H1 (cell line): ENCODE measurements around the gene ZBTB34. TPM values are rescaled to one million over a fixed set of nuclear protein-coding genes. Genes with fewer than 3 reads are reported as not detected.

ENCODE experiments used
- CTCF ChIA-PET: fragments of 300-600 bp; sonication (Branson Sonifier 250); formaldehyde crosslinking; loops from one replicate; lab custom pipeline; 2021; ENCODE audit not compliant: partially characterized antibody; lab: Charles Lee
- POLR2A ChIA-PET: fragments of 300-600 bp; sonication (Branson Sonifier 250); formaldehyde crosslinking; loops from one replicate; lab custom pipeline; 2021; ENCODE audit warnings: inconsistent platforms; ENCODE audit not compliant: partially characterized antibody; lab: Charles Lee
- DNase-seq, 2 experiments: peaks; one replicate each; pipeline versions ENCODE4 v3.0.0 to v3.0.0-alpha.2; 2010 to 2022; ENCODE audit warnings: low spot score in 2 of 2, low read depth in 1 of 2, mixed read lengths in 1 of 2
- FAIRE-seq: peaks from 2 replicates; lab custom pipeline; 2011; peaks lifted over from hg19 to GRCh38; lab: Jason Lieb, UNC
- H2AFZ ChIP-seq: 2 replicates; pipeline ENCODE4 v1.8.1; 2012; ENCODE audit warnings: low read length, inconsistent platforms
- H2AK5ac ChIP-seq: 2 replicates; pipeline ENCODE4 v1.6.1; 2013; ENCODE audit warnings: low read depth, low read length
- H2BK120ac ChIP-seq: replicated peaks from 2 replicates; pipeline ENCODE3; 2013; ENCODE audit warnings: low read depth, low read length, inconsistent platforms
- H2BK12ac ChIP-seq: 2 replicates; pipeline ENCODE4 v1.6.1; 2013; ENCODE audit warnings: low read depth, low read length
- H2BK15ac ChIP-seq: 2 replicates; pipeline ENCODE4 v1.6.1; 2013; ENCODE audit warnings: low read length
- H2BK20ac ChIP-seq: 2 replicates; pipeline ENCODE4 v1.6.1; 2013; ENCODE audit warnings: low read length
- H2BK5ac ChIP-seq: 2 replicates; pipeline ENCODE4 v1.6.1; 2013; ENCODE audit warnings: low read depth, low read length
- H3K14ac ChIP-seq: 2 replicates; pipeline ENCODE4 v1.6.1; 2013; ENCODE audit warnings: inconsistent platforms; ENCODE audit not compliant: insufficient read length
- H3K18ac ChIP-seq: 2 replicates; pipeline ENCODE4 v1.6.1; 2013; ENCODE audit warnings: low read length; ENCODE audit errors: extremely low read depth
- H3K23ac ChIP-seq: 2 replicates; pipeline ENCODE4 v1.6.1; 2013; ENCODE audit warnings: inconsistent platforms; ENCODE audit not compliant: insufficient read length
- H3K23me2 ChIP-seq: 2 replicates; pipeline ENCODE4 v1.6.1; 2013; ENCODE audit warnings: low read depth, low read length
- H3K27ac ChIP-seq: 2 replicates; pipeline ENCODE4 v1.6.1; 2011; ENCODE audit warnings: low read depth, low read length, inconsistent platforms
- H3K27me3 ChIP-seq, 4 experiments: replicated peaks in 1 of 4; 1 replicate in 1 of 4; 2 replicates in 3 of 4; pipeline versions ENCODE4 v1.6.1 to v1.8.1; 2011 to 2013; ENCODE audit warnings: low read length in 3 of 4, mild to moderate bottlenecking in 3 of 4, inconsistent platforms in 2 of 4, mixed read lengths in 2 of 4, moderate library complexity in 1 of 4; ENCODE audit not compliant: control insufficient read depth in 3 of 4, insufficient read depth in 3 of 4; ENCODE audit errors: extremely low read depth in 1 of 4
- H3K36me3 ChIP-seq, 4 experiments: 2 replicates each; pipeline versions ENCODE4 v1.6.1 to v1.8.1; 2011 to 2013; ENCODE audit warnings: mild to moderate bottlenecking in 4 of 4, low read length in 3 of 4, moderate library complexity in 2 of 4, control low read depth in 1 of 4, inconsistent platforms in 1 of 4; ENCODE audit not compliant: insufficient read depth in 4 of 4, control insufficient read depth in 2 of 4
- H3K4ac ChIP-seq: replicated peaks from 2 replicates; pipeline ENCODE3; 2013; ENCODE audit warnings: low read length, low read depth, mixed read lengths, inconsistent platforms; ENCODE audit not compliant: insufficient read length
- H3K4me1 ChIP-seq, 4 experiments: replicated peaks in 1 of 4; 1 replicate in 1 of 4; 2 replicates in 3 of 4; pipeline versions ENCODE4 v1.6.1 to v1.8.1; 2011 to 2013; ENCODE audit warnings: low read length in 3 of 4, inconsistent platforms in 2 of 4, mixed read lengths in 1 of 4; ENCODE audit not compliant: insufficient read depth in 4 of 4, control insufficient read depth in 3 of 4
- H3K4me2 ChIP-seq, 2 experiments: 2 replicates each; pipeline versions ENCODE4 v1.6.1 to v1.8.1; 2011 to 2013; ENCODE audit warnings: low read depth in 2 of 2, low read length in 2 of 2, control low read depth in 1 of 2, inconsistent platforms in 1 of 2, mild to moderate bottlenecking in 1 of 2; ENCODE audit not compliant: insufficient read depth in 1 of 2
- H3K4me3 ChIP-seq, 4 experiments: fragments of 200-600, 300-600 bp in 1 of 4; sonication (generic), shearing (Covaris generic), sonication (Bioruptor Twin) in 1 of 4; 2 replicates each; pipeline versions ENCODE4 v1.5.1 to v1.8.1; 2011 to 2016; ENCODE audit warnings: low read length in 4 of 4, low read depth in 3 of 4, control low read depth in 2 of 4, inconsistent platforms in 2 of 4, mild to moderate bottlenecking in 2 of 4, mixed read lengths in 1 of 4, moderate library complexity in 1 of 4; ENCODE audit not compliant: insufficient read depth in 2 of 4; ENCODE audit errors: extremely low read depth in 1 of 4
- H3K56ac ChIP-seq: replicated peaks from 2 replicates; pipeline ENCODE3; 2013; ENCODE audit warnings: low read depth, mild to moderate bottlenecking, mixed read lengths, low read length, inconsistent platforms; ENCODE audit not compliant: insufficient read length
- H3K79me1 ChIP-seq: 2 replicates; pipeline ENCODE4 v1.6.1; 2013; ENCODE audit warnings: low read depth, low read length, control low read depth
- H3K79me2 ChIP-seq, 2 experiments: 2 replicates each; pipeline versions ENCODE4 v1.6.1 to v1.8.1; 2012 to 2013; ENCODE audit warnings: low read length in 2 of 2, mild to moderate bottlenecking in 2 of 2, inconsistent platforms in 1 of 2; ENCODE audit not compliant: insufficient read depth in 2 of 2, control insufficient read depth in 1 of 2
- H3K9ac ChIP-seq, 4 experiments: replicated peaks in 1 of 4; 1 replicate in 1 of 4; 2 replicates in 3 of 4; pipeline versions ENCODE4 v1.6.1 to v1.8.1; 2011 to 2013; ENCODE audit warnings: low read depth in 3 of 4, low read length in 3 of 4, control low read depth in 2 of 4, mild to moderate bottlenecking in 2 of 4, moderate library complexity in 2 of 4, inconsistent platforms in 1 of 4; ENCODE audit errors: extremely low read depth in 1 of 4
- H3K9me3 ChIP-seq, 2 experiments: 2 replicates each; pipeline versions ENCODE4 v1.6.1 to v1.8.1; 2012 to 2013; ENCODE audit warnings: mild to moderate bottlenecking in 2 of 2, moderate library complexity in 2 of 2, control low read depth in 1 of 2, inconsistent platforms in 1 of 2, low read depth in 1 of 2, low read length in 1 of 2, mixed read lengths in 1 of 2; ENCODE audit not compliant: insufficient read depth in 2 of 2
- H4K20me1 ChIP-seq, 2 experiments: replicated peaks in 1 of 2; 2 replicates each; pipeline versions ENCODE3 to v1.8.1; 2011 to 2013; ENCODE audit warnings: inconsistent platforms in 2 of 2, low read length in 2 of 2, mild to moderate bottlenecking in 1 of 2; ENCODE audit not compliant: insufficient read depth in 2 of 2, control insufficient read depth in 1 of 2
- H4K5ac ChIP-seq: 2 replicates; pipeline ENCODE4 v1.6.1; 2013; ENCODE audit warnings: low read length, low read depth, mixed read lengths, inconsistent platforms; ENCODE audit not compliant: insufficient read length
- H4K8ac ChIP-seq: 2 replicates; pipeline ENCODE4 v1.8.0; 2013; ENCODE audit warnings: mild to moderate bottlenecking, moderate library complexity, low read length, inconsistent platforms; ENCODE audit not compliant: insufficient read depth; ENCODE audit errors: extremely low read depth
- H4K91ac ChIP-seq: replicated peaks from 2 replicates; pipeline ENCODE3; 2013; ENCODE audit warnings: low read length, mixed read lengths, inconsistent platforms; ENCODE audit not compliant: insufficient read length
- CHD1 ChIP-seq: IDR thresholded peaks from 2 replicates; pipeline ENCODE4 v1.6.1; 2012; ENCODE audit warnings: low read depth, low read length, improper control_type of control experiment
- POLR2A ChIP-seq, 2 experiments: IDR thresholded peaks; 1 replicate in 1 of 2; 2 replicates in 1 of 2; pipeline ENCODE4 v1.6.1; 2011; ENCODE audit warnings: low read depth in 2 of 2, low read length in 2 of 2, mild to moderate bottlenecking in 2 of 2; ENCODE audit errors: control extremely low read depth in 1 of 2
- TCF12 ChIP-seq: IDR thresholded peaks from 2 replicates; pipeline ENCODE4 v1.6.1; 2011; ENCODE audit warnings: low read depth, mild to moderate bottlenecking, low read length
- WGBS, 2 experiments: shearing (Covaris generic) in 1 of 2; methylation state at CpG; one replicate each; pipeline versions ENCODE4 v1.1.6 to v1.1.7; 2013 to 2015; ENCODE audit warnings: low lambda C conversion rate in 2 of 2, mixed read lengths in 2 of 2, inconsistent platforms in 1 of 2, low coverage in 1 of 2, missing lambda C conversion rate in 1 of 2; ENCODE audit not compliant: insufficient replicate concordance in 2 of 2, insufficient coverage in 1 of 2, insufficient read length in 1 of 2; ENCODE audit errors: extremely low coverage in 1 of 2, missing lambda C conversion rate in 1 of 2; 5-methylcytosine and 5-hydroxymethylcytosine counted together
- polyA plus RNA-seq, 7 experiments: library from polyadenylated mRNA; depleted of rRNA in 3 of 7; stranded (reverse) in 5 of 7; unstranded in 2 of 7; fragments of >200 nt in 5 of 7; fragments of 200-250 nt in 2 of 7; gene quantifications; 1 replicate in 5 of 7; 2 replicates in 1 of 7; 4 replicates in 1 of 7; pipeline versions ENCODE4 v1.2.1 to v1.2.3, GENCODE V29; 2011 to 2013; ENCODE audit warnings: missing spikeins in 2 of 7, mixed read lengths in 2 of 7
- total RNA-seq: library from RNA; stranded (reverse); fragmentation: NEBNext Ultra II Directional; extraction: Animal tissue kit (Norgen Biotek cat#: 25700); gene quantifications from 2 replicates; pipeline ENCODE4 v1.2.1, GENCODE V29; 2021
- TF ChIP-seq, protein P1 (sequence below): IDR thresholded peaks from 2 replicates; pipeline ENCODE4 v1.6.1; 2012; ENCODE audit warnings: inconsistent platforms

ZBTB34 gene
- total and polyA plus RNA-seq, 2 of the 8 experiments (the other 6 are each of a cell fraction or from before 2014, with no cell fraction given), result 8.2 to 15.9 TPM

DNA sequence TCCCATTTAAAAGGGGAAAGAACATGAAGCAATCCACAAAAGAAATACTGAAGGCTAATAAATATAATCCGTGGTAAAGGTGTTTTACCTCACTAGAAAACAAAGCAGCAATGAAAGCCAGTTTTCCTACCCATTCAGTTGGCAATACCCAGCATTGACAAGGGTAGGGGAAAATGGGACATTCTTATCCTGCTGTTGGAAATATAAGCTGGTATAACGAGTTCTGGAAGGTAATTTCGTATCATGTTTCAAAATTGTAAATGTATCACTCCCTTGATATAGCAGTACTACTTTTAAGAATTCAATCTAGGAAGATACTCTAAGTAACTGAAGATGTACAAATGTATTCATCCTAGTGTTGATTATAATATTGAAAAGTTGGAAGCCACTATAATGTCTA, 31.2 kb downstream of the ZBTB34 start:
- ChIA-PET CTCF (interaction anchor here (0.6 to 2.8 kb wide), 4 partner anchors 11 to 48 kb away, joined by 3 to 18 read pairs (median 4); no protein-coding TSS in a partner anchor), POLR2A (no interaction called here)
- peaks cover 0 to 3% (median 2%) of the 10 kb centered on the region in 4 experiments; a peak in 5 of 7 replicates for H3K4me1 ChIP-seq
- no peak overlapping the region for H3K4ac ChIP-seq
- H2BK12ac ChIP-seq, result no peak overlapping the region
- no peaks in the 10 kb centered on the region for H4K20me1 ChIP-seq
- H2BK20ac ChIP-seq, result no peak overlapping the region
- H3K27me3 ChIP-seq, result no peaks in the 10 kb centered on the region
- H3K18ac ChIP-seq, result no peak overlapping the region
- H2AK5ac ChIP-seq, result no peak overlapping the region
- H2BK15ac ChIP-seq, result no peak overlapping the region
- no peak overlapping the region for H3K4me3 ChIP-seq
- no peak overlapping the region for H3K4me2 ChIP-seq
- 86% methylated on average over 3 of the region's 3 CpGs; no CpG with 5 or more reads in 1 of the 2 experiments for WGBS, 2 experiments
- no peak for DNase-seq
- no peaks in the 10 kb centered on the region for H3K9me3 ChIP-seq
- no peak overlapping the region for H3K9ac ChIP-seq
- no peak overlapping the region for H2BK120ac ChIP-seq
- H4K8ac ChIP-seq, result no peak overlapping the region
- no peak overlapping the region for H3K14ac ChIP-seq
- no peaks in the 10 kb centered on the region; the same call in 1 of the 2 replicates for H3K23me2 ChIP-seq
- no peak for FAIRE-seq
- no peaks in the 10 kb centered on the region for H3K79me2 ChIP-seq
- no peaks in the 10 kb centered on the region for H3K36me3 ChIP-seq
- H4K5ac ChIP-seq, result no peak overlapping the region
- no peak overlapping the region for H3K27ac ChIP-seq
- no peaks in the 10 kb centered on the region for H3K79me1 ChIP-seq
- H3K56ac ChIP-seq, result no peak overlapping the region
- H2BK5ac ChIP-seq, result no peak overlapping the region
- no peak overlapping the region for H4K91ac ChIP-seq
- H3K23ac ChIP-seq, result no peak overlapping the region
- no peak overlapping the region for H2AFZ ChIP-seq
- TF ChIP-seq POLR2A (IDR thresholded peaks at IDR 0.05; ENCODE audit: control extremely low read depth in 1 of 2, low read depth in 2 of 2, low read length in 2 of 2) (no peak), TCF12 (no peak), CHD1 (no peak)
- TF ChIP-seq, protein P1, sequence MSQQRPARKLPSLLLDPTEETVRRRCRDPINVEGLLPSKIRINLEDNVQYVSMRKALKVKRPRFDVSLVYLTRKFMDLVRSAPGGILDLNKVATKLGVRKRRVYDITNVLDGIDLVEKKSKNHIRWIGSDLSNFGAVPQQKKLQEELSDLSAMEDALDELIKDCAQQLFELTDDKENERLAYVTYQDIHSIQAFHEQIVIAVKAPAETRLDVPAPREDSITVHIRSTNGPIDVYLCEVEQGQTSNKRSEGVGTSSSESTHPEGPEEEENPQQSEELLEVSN, result no peak
